Activated T-cell treated with anti-CD3 and anti-CD28 coated beads, Interleukin-2, amount 50 U/mL, for 72 hours (primary cell): Measurements from ENCODE around the gene GPER1. TPM values are rescaled to one million over a fixed set of nuclear protein-coding genes. Genes with fewer than 3 reads are reported as not detected.
"Not testable (repeated sequence)": the region's sequence is repeated elsewhere in the genome, so short reads cannot be mapped to it uniquely, and the experiment has no call there.

Experiments
- ATAC-seq, 2 donors: fragments of 150-1000 bp; cut with Tn5 transposase; replicated peaks in 1 of 2; 2 replicates each; pipeline ENCODE4 v1.10.0; 2021; ENCODE audit warnings: moderate library complexity in 2 of 2, mild to moderate bottlenecking in 1 of 2
- DNase-seq, 2 donors: peaks; one replicate each; pipeline ENCODE4 v3.0.0; 2021 to 2022; ENCODE audit warnings: mixed read lengths in 1 of 2
- H3K27ac Mint-ChIP-seq: one replicate; pipeline ENCODE4 v1.8.0; 2022; ENCODE audit warnings: mild to moderate bottlenecking, moderate library complexity, mixed read lengths
- H3K27me3 Mint-ChIP-seq: one replicate; pipeline ENCODE4 v1.8.0; 2022; ENCODE audit warnings: low read depth, mixed read lengths
- H3K36me3 Mint-ChIP-seq, 2 donors: one replicate each; pipeline ENCODE4 v1.8.0; 2022; ENCODE audit warnings: mixed read lengths in 2 of 2, mild to moderate bottlenecking in 1 of 2; ENCODE audit not compliant: insufficient read depth in 2 of 2
- H3K4me1 Mint-ChIP-seq: one replicate; pipeline ENCODE4 v1.8.0; 2022; ENCODE audit warnings: low read depth, mixed read lengths
- H3K4me3 Mint-ChIP-seq, 2 donors: one replicate each; pipeline ENCODE4 v1.8.0; 2022; ENCODE audit warnings: mild to moderate bottlenecking in 2 of 2, mixed read lengths in 2 of 2, moderate library complexity in 2 of 2
- H3K9me3 Mint-ChIP-seq, 2 donors: one replicate each; pipeline ENCODE4 v1.8.0; 2022; ENCODE audit warnings: mixed read lengths in 2 of 2
- total RNA-seq, 2 donors: library from RNA; stranded (reverse); gene quantifications; one replicate each; pipeline ENCODE4 v1.2.3, GENCODE V29; 2022

The GPER1 gene
- total RNA-seq, 2 donors from 2014 or later: 0.24 to 0.56 TPM

GRCh38 chr7:1068013-1068412 lies 19.9 kb upstream of the GPER1 start:
- no peaks in the 10 kb centered on the region for H3K27me3 Mint-ChIP-seq
- no peak overlapping the region for H3K4me3 Mint-ChIP-seq
- peaks cover 0 to 2% of the 10 kb centered on the region in 2 donors for H3K36me3 Mint-ChIP-seq
- H3K27ac Mint-ChIP-seq: no peak overlapping the region
- H3K9me3 Mint-ChIP-seq: peaks cover 2 to 4% of the 10 kb centered on the region in 2 donors
- no peak for DNase-seq
- no peak for ATAC-seq
- peaks cover 8% of the 10 kb centered on the region for H3K4me1 Mint-ChIP-seq

GRCh38 chr7:1068619-1069018 lies 19.3 kb upstream of the GPER1 start:
- H3K27me3 Mint-ChIP-seq: no peaks in the 10 kb centered on the region
- ATAC-seq (no peak), DNase-seq (no peak)
- H3K4me3 Mint-ChIP-seq: no peak overlapping the region
- H3K36me3 Mint-ChIP-seq: peaks cover 0 to 2% of the 10 kb centered on the region in 2 donors
- peaks cover 8% of the 10 kb centered on the region for H3K4me1 Mint-ChIP-seq
- H3K9me3 Mint-ChIP-seq: peaks cover 2 to 4% of the 10 kb centered on the region in 2 donors
- no peak overlapping the region for H3K27ac Mint-ChIP-seq

GRCh38 chr7:1070544-1071011 lies 17.3 kb upstream of the GPER1 start:
- Mint-ChIP-seq H3K27ac (no peak overlapping the region), H3K36me3 (peaks cover 0 to 2% of the 10 kb centered on the region in 2 donors), H3K27me3 (no peaks in the 10 kb centered on the region), H3K4me3 (no peak overlapping the region), H3K9me3 (peaks cover 2 to 4% of the 10 kb centered on the region in 2 donors), H3K4me1 (peaks cover 2% of the 10 kb centered on the region)
- ATAC-seq (no peak), DNase-seq (no peak)

- DNase-seq (no peak), ATAC-seq (no peak)
- Mint-ChIP-seq H3K9me3 (peaks cover 2 to 4% of the 10 kb centered on the region in 2 donors), H3K27ac (no peak overlapping the region), H3K27me3 (no peaks in the 10 kb centered on the region), H3K36me3 (peaks cover 0 to 2% of the 10 kb centered on the region in 2 donors), H3K4me1 (no peaks in the 10 kb centered on the region), H3K4me3 (no peak overlapping the region)
Measured at GRCh38 chr7:1071731-1072254, 16.1 kb upstream of the GPER1 start.

- Mint-ChIP-seq H3K4me1 (no peaks in the 10 kb centered on the region), H3K27me3 (no peaks in the 10 kb centered on the region), H3K4me3 (no peak overlapping the region), H3K9me3 (peaks cover 2 to 4% of the 10 kb centered on the region in 2 donors), H3K27ac (no peak overlapping the region), H3K36me3 (peaks cover 0 to 2% of the 10 kb centered on the region in 2 donors)
- no peak for DNase-seq
- no peak for ATAC-seq
Measured at GRCh38 chr7:1073142-1073977, 14.6 kb upstream of the GPER1 start.

GRCh38 chr7:1074018-1074417 lies 13.9 kb upstream of the GPER1 start:
- DNase-seq, H3K27ac Mint-ChIP-seq, H3K4me1 Mint-ChIP-seq, H3K4me3 Mint-ChIP-seq, H3K36me3 Mint-ChIP-seq, H3K9me3 Mint-ChIP-seq, ATAC-seq, H3K27me3 Mint-ChIP-seq: not testable (repeated sequence)

- H3K4me3 Mint-ChIP-seq: no peak overlapping the region
- no peak overlapping the region for H3K27ac Mint-ChIP-seq
- H3K36me3 Mint-ChIP-seq: peaks cover 0 to 2% of the 10 kb centered on the region in 2 donors
- peaks cover 2 to 4% of the 10 kb centered on the region in 2 donors for H3K9me3 Mint-ChIP-seq
- no peak for DNase-seq
- H3K4me1 Mint-ChIP-seq: no peaks in the 10 kb centered on the region
- H3K27me3 Mint-ChIP-seq: no peaks in the 10 kb centered on the region
- ATAC-seq: no peak
Measured at GRCh38 chr7:1074593-1075431, 13.1 kb upstream of the GPER1 start.

- DNase-seq (no peak), ATAC-seq (no peak)
- no peaks in the 10 kb centered on the region for H3K27me3 Mint-ChIP-seq
- H3K4me1 Mint-ChIP-seq: no peaks in the 10 kb centered on the region
- H3K27ac Mint-ChIP-seq: no peak overlapping the region
- H3K4me3 Mint-ChIP-seq: no peak overlapping the region
- no peaks in the 10 kb centered on the region for H3K9me3 Mint-ChIP-seq
- no peaks in the 10 kb centered on the region for H3K36me3 Mint-ChIP-seq
Measured at GRCh38 chr7:1076184-1077072, 11.5 kb upstream of the GPER1 start.

- H3K4me1 Mint-ChIP-seq: no peaks in the 10 kb centered on the region
- no peaks in the 10 kb centered on the region for H3K27me3 Mint-ChIP-seq
- no peak overlapping the region for H3K27ac Mint-ChIP-seq
- no peak for DNase-seq
- no peak for ATAC-seq
- H3K9me3 Mint-ChIP-seq: no peaks in the 10 kb centered on the region
- no peak overlapping the region for H3K4me3 Mint-ChIP-seq
- H3K36me3 Mint-ChIP-seq: no peaks in the 10 kb centered on the region
Measured at GRCh38 chr7:1078519-1078918, 9.4 kb upstream of the GPER1 start.

- no peak overlapping the region for H3K4me3 Mint-ChIP-seq
- no peaks in the 10 kb centered on the region for H3K9me3 Mint-ChIP-seq
- ATAC-seq: no peak
- H3K27me3 Mint-ChIP-seq: no peaks in the 10 kb centered on the region
- H3K27ac Mint-ChIP-seq: no peak overlapping the region
- DNase-seq: no peak
- no peaks in the 10 kb centered on the region for H3K36me3 Mint-ChIP-seq
- H3K4me1 Mint-ChIP-seq: no peaks in the 10 kb centered on the region
Measured at GRCh38 chr7:1078985-1079384, 8.9 kb upstream of the GPER1 start.

- no peaks in the 10 kb centered on the region for H3K4me1 Mint-ChIP-seq
- ATAC-seq (no peak), DNase-seq (no peak)
- no peaks in the 10 kb centered on the region for H3K9me3 Mint-ChIP-seq
- H3K27ac Mint-ChIP-seq: no peak overlapping the region
- H3K27me3 Mint-ChIP-seq: no peaks in the 10 kb centered on the region
- no peaks in the 10 kb centered on the region for H3K36me3 Mint-ChIP-seq
- H3K4me3 Mint-ChIP-seq: no peak overlapping the region
Measured at GRCh38 chr7:1079546-1079945, 8.4 kb upstream of the GPER1 start.

- H3K4me3 Mint-ChIP-seq: no peak overlapping the region
- ATAC-seq (no peak), DNase-seq (no peak)
- H3K36me3 Mint-ChIP-seq: no peaks in the 10 kb centered on the region
- no peaks in the 10 kb centered on the region for H3K27me3 Mint-ChIP-seq
- no peaks in the 10 kb centered on the region for H3K9me3 Mint-ChIP-seq
- H3K4me1 Mint-ChIP-seq: no peaks in the 10 kb centered on the region
- H3K27ac Mint-ChIP-seq: no peak overlapping the region
Measured at GRCh38 chr7:1080252-1080920, 7.5 kb upstream of the GPER1 start.
